Measurements from ENCODE around the gene ACADS.
A peak's percentile ranks its signal among the peaks of the same experiment; 100 is the strongest.

Gene ACADS

GRCh38 chr12:120725659-120726509, at the start of gene ACADS:
TSS of gene ACADS (plus strand) at chr12:120725826. CDS start at chr12:120725886, 60 bp downstream.
- DNase-seq, result peak; percentile 95

GRCh38 chr12:120677765-120678473, 47.7 kb upstream of the ACADS start:
- DNase-seq, result peak; percentile 13

GRCh38 chr12:120678572-120678971, 47.1 kb upstream of the ACADS start:
- no peak for DNase-seq

- no peak for DNase-seq
Measured at GRCh38 chr12:120680165-120680738, 45.4 kb upstream of the ACADS start.

- DNase-seq, result no peak
Measured at GRCh38 chr12:120684523-120684932, 41.1 kb upstream of the ACADS start.

GRCh38 chr12:120685522-120685921, 40.1 kb upstream of the ACADS start:
- DNase-seq, result no peak

GRCh38 chr12:120686151-120686689, 39.4 kb upstream of the ACADS start:
- peak; percentile 99 for DNase-seq

- peak; percentile 99 for DNase-seq
Measured at GRCh38 chr12:120686690-120687577, 38.7 kb upstream of the ACADS start, which contains the start of gene MLEC. TSS of gene MLEC (plus strand) at chr12:120687149. CDS start at chr12:120687297, 148 bp downstream.

- peak; percentile 63 for DNase-seq
Measured at GRCh38 chr12:120687578-120688289, 37.9 kb upstream of the ACADS start.

GRCh38 chr12:120688527-120689071, 37.0 kb upstream of the ACADS start:
- no peak for DNase-seq

GRCh38 chr12:120689397-120690082, 36.1 kb upstream of the ACADS start:
- DNase-seq, result no peak

GRCh38 chr12:120690083-120690450, 35.6 kb upstream of the ACADS start:
- no peak for DNase-seq

- no peak for DNase-seq
Measured at GRCh38 chr12:120690978-120691377, 34.6 kb upstream of the ACADS start.

GRCh38 chr12:120692524-120693033, 33.0 kb upstream of the ACADS start:
- DNase-seq, result no peak

GRCh38 chr12:120693848-120694247, 31.8 kb upstream of the ACADS start:
- no peak for DNase-seq

- DNase-seq, result no peak
Measured at GRCh38 chr12:120696626-120697025, 29.0 kb upstream of the ACADS start.

- no peak for DNase-seq
Measured at GRCh38 chr12:120697344-120697743, 28.3 kb upstream of the ACADS start.

- DNase-seq, result no peak
Measured at GRCh38 chr12:120698665-120699064, 27.0 kb upstream of the ACADS start.

GRCh38 chr12:120699553-120699952, 26.1 kb upstream of the ACADS start:
- DNase-seq, result no peak

GRCh38 chr12:120700886-120701285, 24.7 kb upstream of the ACADS start:
- DNase-seq, result no peak
